Nephron progenitor cell (in vitro differentiated cells): Measurements from ENCODE around the gene CPVL.
A peak's percentile ranks its signal among the peaks of the same experiment; 100 is the strongest.

Experiments used
- DNase-seq: peaks from one replicate; pipeline ENCODE4 v3.0.0; 2021
- H3K27ac Mint-ChIP-seq: 2 replicates; pipeline ENCODE4 v1.8.0; 2021; ENCODE audit warnings: mild to moderate bottlenecking, moderate library complexity, mixed read lengths
- H3K27me3 Mint-ChIP-seq: 2 replicates; pipeline ENCODE4 v1.8.0; 2021; ENCODE audit warnings: mild to moderate bottlenecking, low read depth, mixed read lengths; ENCODE audit not compliant: poor library complexity
- H3K36me3 Mint-ChIP-seq: 2 replicates; pipeline ENCODE4 v1.8.0; 2021; ENCODE audit warnings: low read depth, mixed read lengths
- H3K4me1 Mint-ChIP-seq: 2 replicates; pipeline ENCODE4 v1.8.0; 2021; ENCODE audit warnings: mixed read lengths
- H3K4me3 Mint-ChIP-seq: 2 replicates; pipeline ENCODE4 v1.8.0; 2021; ENCODE audit warnings: mild to moderate bottlenecking, moderate library complexity, mixed read lengths
- H3K9me3 Mint-ChIP-seq: 2 replicates; pipeline ENCODE4 v1.8.0; 2021; ENCODE audit warnings: mild to moderate bottlenecking, moderate library complexity, mixed read lengths
- TF ChIP-seq, protein P1 (sequence below): fragments of 200-600 bp; sonication (generic); IDR thresholded peaks from 2 replicates; pipeline ENCODE4 v1.5.0; 2021; ENCODE audit warnings: antibody characterized with exemption

CPVL gene

DNA sequence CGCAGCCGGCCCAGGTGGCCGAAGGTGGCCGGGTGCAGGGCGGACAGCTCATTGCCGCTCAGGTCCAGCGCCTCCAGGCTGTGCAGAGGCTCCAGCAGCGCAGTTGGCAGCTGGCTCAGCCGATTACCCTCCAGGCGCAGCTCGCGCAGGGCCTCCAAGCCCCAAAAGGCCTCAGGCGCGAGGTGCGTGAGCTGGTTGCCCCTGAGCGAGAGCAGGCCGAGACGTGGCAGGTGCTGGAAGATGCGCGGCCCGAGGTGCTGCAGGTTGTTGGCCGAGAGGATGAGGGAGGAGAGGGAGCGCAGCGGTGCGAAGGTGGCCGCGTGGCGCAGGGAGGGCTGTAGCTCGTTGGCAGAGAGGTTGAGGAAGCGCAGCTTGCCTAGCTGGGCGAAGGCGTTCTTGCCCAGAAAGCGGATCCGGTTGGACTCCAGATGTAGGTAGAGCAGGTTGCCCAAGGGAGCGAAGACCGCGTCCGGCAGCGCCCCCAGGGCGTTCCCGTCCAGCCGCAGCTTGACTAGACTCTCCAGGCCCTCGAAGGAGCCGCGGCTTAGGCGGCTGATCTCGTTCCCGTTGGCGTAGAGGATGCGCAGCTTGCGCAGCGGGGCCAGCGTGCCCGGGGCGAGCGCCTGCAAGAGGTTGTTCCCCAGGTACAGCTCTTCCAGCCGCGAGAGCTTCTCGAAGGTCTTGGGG is 189.1 kb downstream of the CPVL start:
- Mint-ChIP-seq H3K4me1 (peaks cover 65% of the 10 kb centered on the region), H3K36me3 (peaks cover 16% of the 10 kb centered on the region), H3K27ac (no peak overlapping the region), H3K4me3 (peak overlapping the region; percentile 89), H3K9me3 (no peaks in the 10 kb centered on the region), H3K27me3 (peaks cover 21% of the 10 kb centered on the region)
- DNase-seq, result peak; percentile 51
- TF ChIP-seq, protein P1, sequence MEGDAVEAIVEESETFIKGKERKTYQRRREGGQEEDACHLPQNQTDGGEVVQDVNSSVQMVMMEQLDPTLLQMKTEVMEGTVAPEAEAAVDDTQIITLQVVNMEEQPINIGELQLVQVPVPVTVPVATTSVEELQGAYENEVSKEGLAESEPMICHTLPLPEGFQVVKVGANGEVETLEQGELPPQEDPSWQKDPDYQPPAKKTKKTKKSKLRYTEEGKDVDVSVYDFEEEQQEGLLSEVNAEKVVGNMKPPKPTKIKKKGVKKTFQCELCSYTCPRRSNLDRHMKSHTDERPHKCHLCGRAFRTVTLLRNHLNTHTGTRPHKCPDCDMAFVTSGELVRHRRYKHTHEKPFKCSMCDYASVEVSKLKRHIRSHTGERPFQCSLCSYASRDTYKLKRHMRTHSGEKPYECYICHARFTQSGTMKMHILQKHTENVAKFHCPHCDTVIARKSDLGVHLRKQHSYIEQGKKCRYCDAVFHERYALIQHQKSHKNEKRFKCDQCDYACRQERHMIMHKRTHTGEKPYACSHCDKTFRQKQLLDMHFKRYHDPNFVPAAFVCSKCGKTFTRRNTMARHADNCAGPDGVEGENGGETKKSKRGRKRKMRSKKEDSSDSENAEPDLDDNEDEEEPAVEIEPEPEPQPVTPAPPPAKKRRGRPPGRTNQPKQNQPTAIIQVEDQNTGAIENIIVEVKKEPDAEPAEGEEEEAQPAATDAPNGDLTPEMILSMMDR, result no peak

DNA sequence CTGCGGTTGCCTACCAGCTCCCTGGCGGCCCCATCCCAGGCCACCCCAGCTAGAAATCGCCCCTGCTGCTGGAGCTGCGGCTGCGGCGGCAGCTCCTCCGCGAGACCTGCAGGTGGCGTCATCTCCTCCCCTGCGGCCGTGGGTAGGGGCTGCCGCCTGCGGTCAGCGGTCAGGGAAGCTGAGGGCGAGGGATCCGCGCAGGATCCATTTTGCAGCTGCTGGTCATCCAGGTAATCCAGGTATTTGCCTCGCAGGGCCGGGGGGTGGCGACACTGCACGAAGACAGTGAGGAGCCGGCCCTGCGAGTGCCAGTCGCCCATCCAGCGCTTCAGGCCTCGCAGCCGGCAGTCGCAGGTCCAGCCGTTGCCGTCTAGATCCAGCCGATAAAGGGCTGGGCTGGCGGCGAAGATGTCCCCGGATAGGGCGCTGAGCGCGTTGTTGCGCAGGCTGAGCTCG is 189.7 kb downstream of the CPVL start:
- Mint-ChIP-seq H3K27me3 (peaks cover 21% of the 10 kb centered on the region), H3K4me1 (peaks cover 59% of the 10 kb centered on the region), H3K4me3 (peak overlapping the region; percentile 89), H3K36me3 (peaks cover 21% of the 10 kb centered on the region), H3K9me3 (no peaks in the 10 kb centered on the region), H3K27ac (no peak overlapping the region)
- TF ChIP-seq, protein P1, result peak; percentile 57
- DNase-seq, result peak; percentile 79

DNA sequence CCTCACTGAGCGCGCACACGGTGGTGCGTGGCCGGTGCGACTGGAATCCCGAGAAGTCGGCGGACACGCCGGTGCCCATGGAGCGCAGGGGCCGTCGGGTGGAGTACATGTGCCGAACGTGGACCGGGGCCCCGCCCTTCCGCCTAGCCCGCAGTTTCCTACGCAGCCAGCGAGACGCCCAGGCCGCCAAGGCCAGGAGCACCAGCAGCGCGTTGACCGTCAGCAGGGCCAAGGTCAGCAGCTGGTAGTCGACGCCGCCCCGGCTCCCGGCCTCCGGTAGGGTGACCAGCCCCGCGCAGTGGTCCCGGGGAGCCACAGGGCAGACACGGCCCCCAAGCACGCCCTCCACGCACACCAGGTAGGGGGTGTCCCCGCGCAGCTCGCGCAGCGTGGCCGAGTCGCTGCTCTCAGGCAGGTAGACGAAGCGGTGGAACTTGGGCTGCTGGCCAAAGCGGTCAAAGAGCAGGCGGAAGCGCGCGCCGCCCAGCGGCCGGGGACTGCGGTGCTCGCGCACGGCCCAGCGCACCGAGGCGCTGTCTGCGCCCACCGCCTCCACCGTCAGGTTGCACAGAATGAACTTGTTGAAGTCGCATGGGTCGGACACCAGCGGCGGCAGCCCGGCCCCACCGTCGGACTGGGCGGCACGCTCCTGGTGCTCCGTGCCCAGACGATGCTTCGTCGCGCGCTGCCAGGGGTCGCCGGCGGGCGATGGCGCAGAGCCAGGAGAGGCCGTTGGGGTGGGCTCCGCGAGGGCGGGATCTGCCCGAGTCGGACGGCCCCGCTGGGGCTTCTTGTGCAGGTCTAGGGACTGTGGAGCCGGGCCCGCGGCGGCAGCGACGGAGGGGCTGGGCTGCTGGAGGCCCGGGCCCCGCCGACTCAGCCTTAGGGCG is 190.4 kb downstream of the CPVL start:
- Mint-ChIP-seq H3K4me1 (peaks cover 56% of the 10 kb centered on the region), H3K27ac (no peak overlapping the region), H3K36me3 (peaks cover 27% of the 10 kb centered on the region), H3K27me3 (peaks cover 17% of the 10 kb centered on the region), H3K9me3 (no peaks in the 10 kb centered on the region), H3K4me3 (peak overlapping the region; percentile 77)
- peak; percentile 81 for DNase-seq
- TF ChIP-seq, protein P1, result peak; percentile 37

DNA sequence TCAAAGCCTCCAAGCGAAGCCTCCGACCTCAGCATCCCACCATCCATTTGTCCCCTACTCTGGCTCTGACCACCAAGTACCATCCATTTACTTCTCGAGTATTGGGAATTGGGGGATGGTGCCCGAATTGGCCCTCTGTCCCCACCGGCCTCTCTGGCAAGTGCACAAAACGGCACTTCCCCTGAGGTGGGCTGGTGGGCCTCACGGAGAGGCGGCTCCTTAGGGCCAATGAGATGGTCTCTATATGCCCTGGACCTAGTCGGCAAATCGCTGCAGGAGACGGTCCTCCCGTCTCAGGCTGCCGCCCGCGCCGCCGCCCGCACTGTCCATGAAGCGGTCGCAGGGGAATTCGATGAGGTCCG is 191.0 kb downstream of the CPVL start:
- H3K4me1 Mint-ChIP-seq, result peaks cover 51% of the 10 kb centered on the region
- TF ChIP-seq, protein P1, result no peak

DNA sequence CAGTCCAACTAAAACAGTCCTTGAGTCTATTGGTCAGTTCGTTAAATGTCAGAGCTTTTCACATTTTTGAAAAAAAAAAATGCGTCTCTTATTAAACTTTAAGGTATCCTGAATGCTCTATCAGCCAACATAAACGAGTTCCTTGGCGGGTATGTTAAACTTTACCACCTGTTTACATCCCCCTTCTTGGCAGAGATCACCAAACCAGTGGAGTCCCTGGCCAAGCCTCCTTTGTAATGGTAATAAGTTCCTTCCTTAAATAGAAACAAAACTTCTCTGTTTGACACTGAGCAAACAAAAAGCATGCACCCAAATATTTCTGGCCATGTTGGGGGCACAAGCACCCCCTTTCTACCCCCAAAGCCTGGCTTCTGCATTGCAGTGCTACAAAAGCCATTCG is 191.4 kb downstream of the CPVL start:
- peaks cover 51% of the 10 kb centered on the region for H3K4me1 Mint-ChIP-seq
- TF ChIP-seq, protein P1, result no peak
- H3K27ac Mint-ChIP-seq, result no peak overlapping the region
- no peaks in the 10 kb centered on the region for H3K9me3 Mint-ChIP-seq
- H3K4me3 Mint-ChIP-seq, result peak overlapping the region; percentile 66
- peaks cover 16% of the 10 kb centered on the region for H3K27me3 Mint-ChIP-seq
- H3K36me3 Mint-ChIP-seq, result peaks cover 32% of the 10 kb centered on the region
- no peak for DNase-seq

More for the DNA sequence above, 191.0 kb downstream of the CPVL start:
- H3K36me3 Mint-ChIP-seq, result peaks cover 30% of the 10 kb centered on the region
- peaks cover 16% of the 10 kb centered on the region for H3K27me3 Mint-ChIP-seq
- no peaks in the 10 kb centered on the region for H3K9me3 Mint-ChIP-seq
- H3K4me3 Mint-ChIP-seq, result peak overlapping the region; percentile 66
- H3K27ac Mint-ChIP-seq, result no peak overlapping the region
- DNase-seq, result no peak
